GM12874 (cell line): Measurements from ENCODE around the gene FMN2.

Source experiments
- TF ChIP-seq, protein P1 (sequence below): IDR thresholded peaks from 2 replicates; pipeline ENCODE4 v1.5.1; 2011; ENCODE audit warnings: low read depth, mild to moderate bottlenecking, control low read depth, low read length, moderate library complexity; ENCODE audit not compliant: insufficient read depth

Gene FMN2

DNA sequence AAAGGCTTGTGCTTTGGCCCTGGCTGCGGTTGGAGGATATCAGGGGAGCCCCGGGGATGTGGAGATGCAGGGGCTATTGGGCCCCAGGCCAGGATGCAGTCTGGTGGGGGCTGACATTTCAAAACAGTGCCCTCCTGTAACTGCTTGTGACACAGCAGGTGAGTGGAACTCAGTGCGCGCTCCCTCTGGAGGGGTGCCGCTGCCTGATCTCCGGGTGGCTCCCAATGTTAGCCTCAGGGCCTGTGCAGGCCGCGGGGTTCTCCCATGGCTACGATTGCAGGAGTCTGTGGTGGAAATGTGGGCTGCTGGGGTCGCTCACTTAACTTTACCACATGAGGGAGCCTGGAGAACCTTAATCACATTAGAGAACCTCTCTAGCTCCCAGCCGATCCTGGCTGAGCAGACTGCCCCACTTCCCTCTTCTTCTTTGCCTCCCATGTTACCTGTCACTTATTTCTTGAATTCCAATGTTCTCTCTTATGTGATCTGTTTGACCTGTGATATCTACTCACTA lies 163.2 kb downstream of the FMN2 start:
- TF ChIP-seq, protein P1, sequence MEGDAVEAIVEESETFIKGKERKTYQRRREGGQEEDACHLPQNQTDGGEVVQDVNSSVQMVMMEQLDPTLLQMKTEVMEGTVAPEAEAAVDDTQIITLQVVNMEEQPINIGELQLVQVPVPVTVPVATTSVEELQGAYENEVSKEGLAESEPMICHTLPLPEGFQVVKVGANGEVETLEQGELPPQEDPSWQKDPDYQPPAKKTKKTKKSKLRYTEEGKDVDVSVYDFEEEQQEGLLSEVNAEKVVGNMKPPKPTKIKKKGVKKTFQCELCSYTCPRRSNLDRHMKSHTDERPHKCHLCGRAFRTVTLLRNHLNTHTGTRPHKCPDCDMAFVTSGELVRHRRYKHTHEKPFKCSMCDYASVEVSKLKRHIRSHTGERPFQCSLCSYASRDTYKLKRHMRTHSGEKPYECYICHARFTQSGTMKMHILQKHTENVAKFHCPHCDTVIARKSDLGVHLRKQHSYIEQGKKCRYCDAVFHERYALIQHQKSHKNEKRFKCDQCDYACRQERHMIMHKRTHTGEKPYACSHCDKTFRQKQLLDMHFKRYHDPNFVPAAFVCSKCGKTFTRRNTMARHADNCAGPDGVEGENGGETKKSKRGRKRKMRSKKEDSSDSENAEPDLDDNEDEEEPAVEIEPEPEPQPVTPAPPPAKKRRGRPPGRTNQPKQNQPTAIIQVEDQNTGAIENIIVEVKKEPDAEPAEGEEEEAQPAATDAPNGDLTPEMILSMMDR = no peak

DNA sequence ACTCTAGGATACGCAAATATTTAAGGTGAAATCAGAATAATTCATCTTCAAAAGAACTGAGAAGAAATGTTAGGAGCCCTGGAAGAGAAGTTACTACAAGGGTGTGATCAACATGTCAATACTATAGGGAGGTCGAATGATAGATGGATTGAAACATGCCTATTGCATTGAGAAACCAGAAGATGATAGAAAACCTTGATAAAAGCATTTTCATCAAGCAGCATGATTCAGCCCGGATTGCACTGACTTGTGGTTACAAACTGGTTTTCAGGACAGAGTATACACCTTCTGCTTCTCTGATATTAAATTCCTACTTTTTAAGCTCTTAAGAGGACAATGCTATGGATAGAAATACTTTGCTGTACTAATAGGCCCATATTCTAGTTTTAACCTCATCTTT lies 164.2 kb downstream of the FMN2 start:
- TF ChIP-seq, protein P1 = no peak

DNA sequence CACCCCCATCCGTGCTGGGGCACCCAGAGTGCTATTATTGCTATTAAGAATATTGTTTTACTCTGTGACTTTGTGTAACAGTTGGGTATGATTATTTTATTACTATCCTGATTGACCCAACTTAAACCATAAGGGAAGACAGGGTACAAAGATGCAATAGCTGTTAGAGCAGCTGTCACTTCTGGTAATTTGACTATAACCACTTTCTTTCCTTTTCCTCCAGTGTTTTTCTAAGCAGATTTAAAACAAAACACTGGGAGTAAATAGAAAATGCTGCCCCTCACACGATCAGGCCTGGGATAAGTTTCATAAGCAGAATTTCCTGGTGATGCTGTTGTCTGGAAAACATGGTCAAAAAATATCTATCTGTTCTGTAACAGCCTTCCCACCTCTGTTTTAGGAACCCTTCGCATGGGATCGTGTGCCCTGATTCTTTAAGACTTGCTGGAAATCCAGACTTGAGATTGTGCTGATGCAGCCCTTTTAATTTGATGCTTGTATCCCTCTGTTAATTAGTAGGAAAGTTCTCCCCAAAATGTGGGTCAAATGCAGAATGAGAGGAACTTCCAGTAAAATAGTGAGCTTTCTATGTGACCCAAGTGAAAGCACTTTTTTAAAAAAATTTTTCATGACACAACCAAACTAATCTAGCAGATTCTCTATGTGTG lies 165.3 kb downstream of the FMN2 start:
- TF ChIP-seq, protein P1 = no peak

DNA sequence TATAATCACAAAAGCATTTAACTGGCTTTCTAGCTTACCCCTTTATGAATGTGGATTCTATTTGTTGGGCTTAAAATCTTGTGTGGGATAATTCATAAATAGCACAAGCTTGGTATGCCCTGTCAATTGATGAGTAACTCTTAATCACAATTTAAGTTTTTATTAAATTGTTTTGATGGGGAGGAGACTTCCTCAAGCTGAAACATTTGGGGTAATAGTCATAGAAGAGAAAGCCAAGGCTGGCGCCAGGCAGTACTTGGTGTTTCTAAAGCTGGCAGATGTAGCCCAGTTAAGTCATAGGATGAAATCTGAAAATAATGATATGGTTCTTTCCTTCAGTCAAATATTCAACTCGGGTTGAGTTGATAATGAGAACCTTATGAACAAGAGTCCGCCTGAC lies 167.2 kb downstream of the FMN2 start:
- TF ChIP-seq, protein P1 = no peak

DNA sequence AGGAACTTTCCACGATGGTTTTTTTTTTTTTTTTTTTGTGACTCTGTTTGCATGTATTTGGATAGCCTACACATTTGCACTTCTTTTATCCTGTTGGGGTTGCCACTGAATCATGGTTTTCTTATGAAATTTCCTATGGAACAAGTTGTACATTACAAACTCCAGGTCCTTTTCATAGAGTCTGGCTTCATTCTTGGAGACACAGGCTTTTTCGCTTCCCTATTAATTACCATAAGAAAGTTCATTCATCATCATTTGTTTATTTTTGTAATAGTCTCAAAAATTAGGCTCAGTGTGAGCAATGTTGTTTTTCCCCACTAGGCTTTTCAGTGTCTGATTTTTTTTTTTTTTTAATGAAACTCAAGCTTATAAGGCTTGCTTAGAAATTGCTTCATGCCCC lies 179.4 kb downstream of the FMN2 start:
- TF ChIP-seq, protein P1 = no peak

DNA sequence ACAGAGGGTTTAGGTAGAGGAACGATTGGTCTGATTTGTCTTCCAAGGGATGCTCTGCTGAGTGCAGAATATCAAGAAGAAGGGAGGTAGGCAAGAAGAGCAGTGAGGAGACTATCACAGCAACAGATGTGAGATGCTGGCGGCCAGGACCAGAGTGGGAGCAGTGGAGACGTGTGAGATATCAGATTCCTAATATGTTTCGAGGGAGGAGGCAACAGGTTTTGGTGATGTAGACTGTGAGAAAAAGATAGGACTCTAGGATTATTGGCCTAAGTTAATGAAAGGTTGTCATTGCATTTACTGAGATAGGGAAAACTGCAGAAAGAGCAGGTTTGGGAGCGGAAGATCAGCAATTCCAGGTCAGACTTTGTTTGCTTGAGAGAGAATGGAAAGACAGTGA lies 182.9 kb downstream of the FMN2 start:
- TF ChIP-seq, protein P1 = no peak

DNA sequence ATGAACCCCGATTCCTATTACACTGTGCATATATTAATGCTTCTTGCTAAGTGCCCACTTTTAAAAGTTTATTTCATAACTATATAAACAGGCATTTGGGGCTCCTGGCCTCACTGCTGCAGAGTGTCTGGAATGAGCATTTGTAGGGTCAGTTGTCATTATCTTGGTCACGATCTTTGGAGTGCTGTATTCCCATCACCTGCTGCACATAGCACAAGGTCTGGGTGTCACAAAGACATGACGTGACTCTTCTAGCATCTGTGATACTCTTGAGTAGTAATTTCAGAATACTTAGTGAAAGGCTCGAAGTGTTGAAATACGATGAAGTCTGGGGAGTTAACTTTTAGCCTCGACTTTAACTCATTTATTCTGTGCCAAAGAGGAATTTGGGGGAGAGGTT lies 186.4 kb downstream of the FMN2 start:
- TF ChIP-seq, protein P1 = no peak
